GM19240 (cell line): ENCODE measurements around the gene ANHX.
"Not testable (repeated sequence)": the region's sequence is repeated elsewhere in the genome, so short reads cannot be mapped to it uniquely, and the experiment has no call there.

Experiments used
- DNase-seq: peaks from one replicate; pipeline ENCODE4 v3.0.0; 2011; ENCODE audit warnings: low spot score; ENCODE audit not compliant: insufficient read length

ANHX gene

GRCh38 chr12:133235401-133236112 is at the start of gene ANHX:
Gene ANHX, minus strand, starts transcription at chr12:133235877. Its CDS starts 1,521 bp downstream, at chr12:133234356.
- DNase-seq = no peak

GRCh38 chr12:133264668-133265067 is 29.0 kb upstream of the ANHX start:
- DNase-seq = not testable (repeated sequence)

DNA sequence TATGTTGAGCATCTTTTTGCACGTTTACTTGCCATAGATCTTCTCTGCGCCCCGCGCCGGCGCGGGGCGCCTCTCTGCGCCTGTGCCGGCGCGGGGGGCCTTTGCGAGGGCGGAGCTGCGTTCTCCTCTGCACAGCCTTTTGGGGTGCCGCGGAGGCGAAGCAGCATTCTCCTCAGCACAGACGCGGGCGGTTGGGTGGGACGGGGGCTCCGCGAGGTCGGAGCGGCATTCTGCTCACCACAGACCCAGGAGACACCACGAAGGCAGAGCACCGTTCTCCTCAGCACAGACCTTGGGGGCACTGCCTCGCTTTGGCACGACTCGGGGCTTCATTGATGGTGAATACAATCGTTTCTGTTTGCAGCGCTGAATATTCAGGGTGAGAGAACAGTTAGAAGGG is 28.5 kb upstream of the ANHX start:
- no peak for DNase-seq

DNA sequence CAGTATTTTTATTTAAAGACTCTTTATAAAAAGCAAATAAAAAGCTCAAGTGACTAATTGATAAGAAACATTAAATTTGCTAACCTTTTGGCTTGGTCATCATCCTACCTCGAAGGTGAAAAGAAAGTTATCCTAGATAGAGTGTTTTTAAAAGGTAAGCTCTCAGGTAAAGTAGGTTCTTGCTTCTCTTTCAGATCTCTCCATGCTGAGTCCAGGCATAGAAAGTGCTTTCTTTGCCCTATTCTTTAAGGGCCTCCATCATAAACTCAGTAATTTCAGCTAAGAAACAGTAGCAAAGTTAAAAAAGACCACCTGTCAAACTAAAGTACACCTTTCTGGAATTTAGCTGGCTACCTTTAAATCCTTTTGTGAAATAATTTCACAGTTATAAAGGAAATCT is 20.6 kb upstream of the ANHX start:
- no peak for DNase-seq

- DNase-seq = not testable (repeated sequence)
Measured at GRCh38 chr12:133255833-133256232, 20.2 kb upstream of the ANHX start.

GRCh38 chr12:133251732-133252131 is 16.1 kb upstream of the ANHX start:
- DNase-seq = no peak

DNA sequence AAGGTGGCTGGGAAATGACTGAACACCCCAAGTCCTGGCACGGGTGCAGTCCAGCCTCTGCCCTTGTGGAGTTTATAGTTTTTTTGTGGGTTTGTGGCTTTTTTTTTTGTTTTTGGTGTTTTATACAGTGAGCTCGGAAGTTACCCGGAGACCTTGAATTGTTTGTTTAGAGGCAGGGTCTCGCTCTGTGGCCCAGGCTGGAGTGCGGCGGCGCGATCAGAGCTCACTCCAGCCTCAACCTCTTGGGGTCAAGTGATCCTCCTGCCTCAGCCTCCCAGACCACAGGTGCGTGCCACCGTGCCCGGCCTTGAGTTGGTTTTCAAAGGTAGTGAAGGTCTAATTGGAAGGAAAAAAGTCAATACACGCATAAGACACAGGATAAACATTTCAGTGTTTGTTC is 879 bp upstream of the ANHX start:
- no peak for DNase-seq

- no peak for DNase-seq
Measured at GRCh38 chr12:133236144-133236543, 467 bp upstream of the ANHX start.

GRCh38 chr12:133234971-133235370 is 706 bp downstream of the ANHX start:
- DNase-seq = no peak

- DNase-seq = no peak
Measured at GRCh38 chr12:133233993-133234564, 1.6 kb downstream of the ANHX start.

DNA sequence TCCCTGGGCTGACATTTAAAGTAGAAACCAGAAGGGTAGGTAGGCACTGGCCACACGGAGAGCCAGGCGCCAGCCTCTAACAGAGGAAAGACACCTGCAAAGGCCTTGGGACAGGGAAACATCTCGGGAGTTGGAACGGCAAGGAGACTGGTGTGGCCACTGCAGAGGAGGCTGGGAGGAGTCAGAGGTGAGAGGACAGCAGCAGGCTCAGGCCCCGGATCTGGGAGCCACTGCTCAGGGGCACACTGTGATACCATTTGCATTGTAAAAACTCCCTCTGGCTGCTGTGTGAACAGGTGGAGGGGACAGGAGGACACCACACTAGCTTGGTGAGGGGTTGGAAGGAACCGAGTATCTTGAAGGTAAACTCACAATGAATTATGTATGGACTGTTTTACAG is 2.7 kb downstream of the ANHX start:
- no peak for DNase-seq

DNA sequence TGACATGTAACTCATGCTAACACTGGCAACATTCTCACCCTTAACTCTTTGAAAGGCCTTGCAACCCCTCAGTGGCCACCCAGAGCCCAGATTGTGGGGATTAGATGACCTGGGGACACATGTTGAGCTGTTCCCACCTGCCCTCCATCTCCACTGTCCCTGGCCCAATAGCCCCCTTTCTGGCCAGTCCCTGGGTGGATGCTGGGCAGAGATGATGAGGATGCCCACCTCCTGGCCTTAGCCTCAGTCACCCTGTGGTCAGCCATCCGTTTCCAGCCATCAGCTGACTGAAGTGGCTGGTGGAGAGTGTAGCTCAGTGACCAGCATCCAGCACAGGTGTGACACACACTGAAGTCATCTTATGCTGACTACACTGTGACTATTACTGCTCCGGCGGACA is 4.7 kb downstream of the ANHX start:
- DNase-seq = no peak

GRCh38 chr12:133227281-133227852 is 8.3 kb downstream of the ANHX start:
- no peak for DNase-seq

- no peak for DNase-seq
Measured at GRCh38 chr12:133226690-133227089, 9.0 kb downstream of the ANHX start.

DNA sequence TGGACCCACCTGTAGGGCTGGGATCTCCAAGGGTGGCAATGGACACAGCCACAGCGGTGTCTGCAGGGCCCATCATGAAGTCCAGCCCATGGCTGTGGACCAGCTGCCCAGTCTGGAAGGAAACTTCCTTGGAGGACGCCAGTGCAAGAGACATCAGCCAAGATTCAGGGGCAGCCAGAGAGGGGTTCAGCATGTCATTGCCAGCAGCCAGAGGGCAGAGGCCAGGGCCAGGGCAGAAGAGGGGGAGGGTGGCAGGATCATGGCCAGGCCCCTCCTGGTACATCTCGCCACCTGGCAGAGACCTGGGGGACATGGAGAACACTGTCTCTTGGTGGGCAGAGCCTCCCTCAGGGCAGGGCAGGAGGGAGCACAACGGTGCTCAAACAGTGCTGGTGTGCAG is 10.2 kb downstream of the ANHX start:
- no peak for DNase-seq

- no peak for DNase-seq
Measured at GRCh38 chr12:133222211-133222610, 13.5 kb downstream of the ANHX start.

GRCh38 chr12:133221241-133221640 is 14.4 kb downstream of the ANHX start:
- DNase-seq = no peak

DNA sequence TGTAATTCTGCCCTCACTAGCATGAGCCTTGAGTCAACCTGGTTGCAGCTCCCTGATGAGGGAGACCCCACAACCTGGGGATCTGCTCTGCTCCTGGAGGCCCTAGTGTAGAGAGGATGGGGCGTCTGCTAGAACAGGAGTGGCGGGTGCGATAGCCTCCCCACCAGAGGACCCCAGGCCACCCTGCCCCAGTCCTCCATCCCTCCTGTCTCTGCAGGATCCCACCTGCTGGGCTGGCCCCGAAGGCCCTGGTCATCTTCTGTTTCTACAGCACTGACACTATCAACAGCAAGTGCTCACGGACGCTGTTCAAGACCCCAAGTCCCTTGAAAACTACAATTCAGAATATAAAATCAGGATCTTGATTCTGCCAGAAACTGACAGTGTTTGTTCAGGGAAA is 15.2 kb downstream of the ANHX start:
- no peak for DNase-seq

DNA sequence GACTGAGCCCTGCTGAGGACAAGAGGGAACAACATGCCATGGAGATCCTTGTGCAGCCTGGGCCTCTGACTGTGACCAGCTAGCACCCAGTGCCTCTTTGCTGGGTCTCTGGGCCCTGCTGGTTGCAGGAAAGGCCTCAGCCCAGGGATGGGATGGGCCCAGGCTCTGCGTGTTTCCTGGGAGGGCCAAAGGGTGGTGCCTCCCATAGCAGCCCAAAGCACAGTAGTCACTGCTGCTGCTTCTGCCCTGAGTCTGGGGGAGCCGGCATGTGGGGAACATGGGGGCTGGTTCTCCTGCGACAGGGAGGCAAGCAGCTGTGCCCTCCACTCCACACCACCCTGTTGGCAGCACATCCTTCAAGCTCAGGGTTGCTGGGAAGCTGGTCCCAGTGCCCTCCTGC is 18.5 kb downstream of the ANHX start:
- no peak for DNase-seq

DNA sequence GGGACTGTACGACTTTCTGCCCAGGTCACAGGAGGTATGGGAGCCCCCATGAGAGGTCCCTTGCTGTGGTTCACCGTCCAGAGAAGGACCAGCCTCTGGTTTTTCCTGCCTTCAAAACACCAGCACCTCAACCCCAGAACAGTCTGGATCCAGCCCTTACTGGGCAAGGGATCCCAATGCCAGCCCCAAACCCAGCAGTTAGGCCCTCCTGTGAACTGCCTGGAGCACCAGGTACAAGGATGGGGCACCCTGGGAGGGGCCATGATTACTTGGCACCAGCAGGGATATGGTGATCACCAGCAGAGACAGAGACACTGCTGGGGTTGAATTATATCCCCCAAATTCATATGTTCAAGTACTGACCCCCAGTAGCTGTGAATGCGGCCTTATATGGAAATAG is 20.0 kb downstream of the ANHX start:
- no peak for DNase-seq

DNA sequence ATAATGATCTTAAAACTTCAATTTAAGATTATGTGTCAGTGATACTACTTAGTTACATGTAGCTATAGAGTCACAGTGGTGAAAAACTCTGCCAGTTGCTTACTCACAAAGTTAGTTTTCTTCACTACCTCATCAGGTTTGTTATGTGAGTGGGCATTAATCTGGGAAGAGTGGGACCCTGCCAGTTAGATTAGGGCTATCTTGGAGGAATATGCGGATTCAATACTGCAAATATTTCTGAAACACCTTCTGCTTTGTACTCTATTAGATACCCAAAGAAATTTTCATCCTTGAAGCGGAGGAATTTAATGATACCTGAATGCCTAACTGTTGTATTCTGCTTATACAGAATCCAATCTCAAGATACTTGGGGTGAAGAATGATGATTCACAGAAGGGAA is 29.3 kb downstream of the ANHX start:
- no peak for DNase-seq

DNA sequence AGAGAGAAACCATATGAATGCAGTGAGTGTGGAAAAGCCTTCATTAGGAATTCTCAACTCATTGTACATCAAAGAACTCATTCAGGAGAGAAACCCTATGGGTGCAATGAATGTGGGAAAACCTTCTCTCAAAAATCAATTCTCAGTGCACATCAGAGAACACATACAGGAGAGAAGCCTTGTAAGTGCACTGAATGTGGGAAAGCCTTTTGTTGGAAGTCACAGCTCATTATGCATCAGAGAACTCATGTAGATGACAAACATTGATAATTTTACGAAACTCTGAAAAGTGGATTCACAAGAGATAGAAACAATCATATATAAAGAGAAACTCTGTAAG is 31.4 kb downstream of the ANHX start:
- DNase-seq = no peak
